HG03469 (cell line): ENCODE data around the gene AGTR2.
"Not testable (repeated sequence)": the region's sequence is repeated elsewhere in the genome, so short reads cannot be mapped to it uniquely, and the experiment has no call there.

Experiments used
- ATAC-seq: cut with Tn5 transposase; IDR thresholded peaks from one replicate; pipeline ENCODE4 v1.9.1; 2021; ENCODE audit warnings: mild to moderate bottlenecking, moderate library complexity, moderate number of reproducible peaks; ENCODE audit not compliant: unreplicated experiment

AGTR2 gene

DNA sequence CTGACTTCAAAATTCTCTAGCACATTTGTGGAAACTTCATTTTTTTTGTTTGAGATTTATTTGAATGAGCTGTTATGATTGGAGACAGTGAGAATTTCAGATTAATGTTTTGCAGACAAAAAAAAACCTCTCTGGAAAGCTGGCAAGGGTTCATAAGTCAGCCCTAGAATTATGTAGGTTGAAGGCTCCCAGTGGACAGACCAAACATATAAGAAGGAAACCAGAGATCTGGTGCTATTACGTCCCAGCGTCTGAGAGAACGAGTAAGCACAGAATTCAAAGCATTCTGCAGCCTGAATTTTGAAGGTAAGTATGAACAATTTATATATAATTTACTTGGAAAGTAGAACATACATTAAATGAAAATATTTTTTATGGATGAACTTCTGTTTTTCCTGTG is at the start of gene AGTR2:
TSS of gene AGTR2 (plus strand) at position 234 of the 400 bp plus-strand sequence. CDS start 1,537 bp downstream, outside the sequence.
- no peak for ATAC-seq

- no peak for ATAC-seq
Measured at GRCh38 chrX:116135277-116135676, 35.3 kb upstream of the AGTR2 start.

- ATAC-seq = not testable (repeated sequence)
Measured at GRCh38 chrX:116141270-116141669, 29.3 kb upstream of the AGTR2 start.

DNA sequence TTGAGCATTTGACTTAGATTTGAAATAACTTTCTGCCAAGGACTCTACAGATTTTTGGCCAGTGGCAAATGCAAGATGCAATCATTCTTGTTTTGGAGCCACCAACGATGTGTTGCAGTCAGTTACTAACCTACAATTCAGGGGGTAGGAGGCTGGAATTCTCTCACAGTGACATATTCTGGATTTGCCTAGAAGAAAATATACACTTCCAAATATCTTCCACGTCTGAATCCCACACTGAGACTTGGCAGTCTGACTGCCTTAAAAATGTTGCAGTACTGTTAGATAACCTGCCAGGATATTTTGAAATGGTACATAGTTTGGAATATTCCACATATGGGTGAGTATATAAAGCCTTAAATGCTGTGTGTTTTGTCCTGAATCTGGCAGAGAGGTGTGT is 27.6 kb upstream of the AGTR2 start:
- no peak for ATAC-seq

DNA sequence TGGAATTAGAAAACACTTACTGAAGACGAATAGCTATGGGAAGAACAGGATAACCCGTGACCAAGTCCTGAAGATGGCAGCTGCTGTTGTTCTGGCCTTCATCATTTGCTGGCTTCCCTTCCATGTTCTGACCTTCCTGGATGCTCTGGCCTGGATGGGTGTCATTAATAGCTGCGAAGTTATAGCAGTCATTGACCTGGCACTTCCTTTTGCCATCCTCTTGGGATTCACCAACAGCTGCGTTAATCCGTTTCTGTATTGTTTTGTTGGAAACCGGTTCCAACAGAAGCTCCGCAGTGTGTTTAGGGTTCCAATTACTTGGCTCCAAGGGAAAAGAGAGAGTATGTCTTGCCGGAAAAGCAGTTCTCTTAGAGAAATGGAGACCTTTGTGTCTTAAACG is 2.4 kb downstream of the AGTR2 start:
- no peak for ATAC-seq

GRCh38 chrX:116181300-116181699 is 10.8 kb downstream of the AGTR2 start:
- ATAC-seq = no peak

GRCh38 chrX:116185163-116185562 is 14.6 kb downstream of the AGTR2 start:
- no peak for ATAC-seq

DNA sequence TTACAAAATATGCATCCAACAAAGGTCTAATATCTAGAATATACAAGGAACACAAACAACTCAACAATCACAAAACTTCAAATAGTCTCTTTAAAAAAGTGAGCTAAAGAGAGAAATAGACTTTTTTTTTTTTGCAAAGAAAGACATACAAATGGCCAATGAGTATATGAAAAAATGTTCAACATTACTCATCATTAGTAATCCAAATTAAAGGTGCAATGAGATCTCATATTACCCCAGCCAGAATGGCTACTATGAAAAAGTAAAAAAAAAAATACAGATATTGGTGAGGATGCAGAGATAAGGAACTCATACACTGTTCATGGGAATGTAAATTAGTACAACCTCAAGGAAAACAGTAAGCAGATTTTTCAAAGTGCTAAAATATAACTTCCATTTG is 24.1 kb downstream of the AGTR2 start:
- ATAC-seq = no peak

GRCh38 chrX:116198235-116198634 is 27.7 kb downstream of the AGTR2 start:
- no peak for ATAC-seq

- no peak for ATAC-seq
Measured at GRCh38 chrX:116198810-116199209, 28.3 kb downstream of the AGTR2 start.

- ATAC-seq = no peak
Measured at GRCh38 chrX:116204932-116205331, 34.4 kb downstream of the AGTR2 start.

DNA sequence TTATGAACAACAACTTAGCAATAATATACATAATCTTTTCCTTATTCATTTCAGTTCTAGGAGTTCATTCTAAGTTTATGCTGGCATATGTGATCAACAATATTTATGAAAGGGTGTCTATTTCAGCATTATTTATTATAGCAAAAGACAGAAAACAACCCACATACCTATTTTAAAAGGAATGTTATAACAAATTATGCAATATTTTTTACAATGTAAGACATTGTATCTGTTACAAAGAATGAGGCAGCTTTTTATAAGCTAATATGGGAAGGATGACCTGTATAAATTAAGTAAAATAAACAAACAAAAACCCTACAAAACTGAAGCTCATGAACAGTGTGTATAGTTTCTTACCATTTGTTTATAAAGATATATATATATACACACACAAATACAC is 42.7 kb downstream of the AGTR2 start:
- ATAC-seq = no peak

DNA sequence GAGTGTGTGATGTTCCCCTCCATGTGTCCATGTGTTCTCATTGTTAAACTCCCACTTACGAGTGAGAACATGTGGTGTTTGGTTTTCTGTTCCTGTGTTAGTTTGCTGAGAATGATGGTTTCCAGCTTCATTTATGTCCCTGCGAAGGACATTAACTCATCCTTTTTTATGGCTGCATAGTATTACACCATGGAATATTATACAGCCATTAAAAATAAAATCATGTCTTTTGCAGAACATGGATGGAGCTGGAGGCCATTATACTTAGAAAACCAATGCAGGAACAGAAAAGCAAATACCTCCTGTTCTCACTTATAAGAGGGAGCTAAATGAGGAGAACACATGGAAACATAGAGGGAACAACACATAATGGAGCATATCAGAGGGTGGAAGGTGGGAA is 46.5 kb downstream of the AGTR2 start:
- ATAC-seq = not testable (repeated sequence)
